Memory B cell (primary cell): ENCODE measurements around the gene PRTN3.
"Not testable (repeated sequence)": the region's sequence is repeated elsewhere in the genome, so short reads cannot be mapped to it uniquely, and the experiment has no call there.

Experiments
- ATAC-seq: fragments of 150-1000 bp; cut with Tn5 transposase; 2 replicates; pipeline ENCODE4 v1.10.0; 2021; ENCODE audit warnings: low read depth, mild to moderate bottlenecking, moderate library complexity
- DNase-seq, 2 donors: peaks; one replicate each; pipeline ENCODE4 v3.0.0; 2022; ENCODE audit warnings: low spot score in 2 of 2
- H3K27ac Mint-ChIP-seq: one replicate; pipeline ENCODE4 v1.8.0; 2022; ENCODE audit warnings: mild to moderate bottlenecking, moderate library complexity, mixed read lengths
- H3K27me3 Mint-ChIP-seq: one replicate; pipeline ENCODE4 v1.8.0; 2022; ENCODE audit warnings: mixed read lengths
- H3K36me3 Mint-ChIP-seq: one replicate; pipeline ENCODE4 v1.8.0; 2022; ENCODE audit warnings: mild to moderate bottlenecking, mixed read lengths
- H3K4me1 Mint-ChIP-seq: one replicate; pipeline ENCODE4 v1.8.0; 2022; ENCODE audit warnings: mixed read lengths
- H3K4me3 Mint-ChIP-seq: one replicate; pipeline ENCODE4 v1.8.0; 2022; ENCODE audit warnings: mild to moderate bottlenecking, moderate library complexity, mixed read lengths
- H3K9me3 Mint-ChIP-seq: one replicate; pipeline ENCODE4 v1.8.0; 2022; ENCODE audit warnings: mixed read lengths

The PRTN3 gene

GRCh38 chr19:821231-821824, 19.5 kb upstream of the PRTN3 start:
- H3K4me1 Mint-ChIP-seq, result peaks cover 4% of the 10 kb centered on the region
- H3K4me3 Mint-ChIP-seq, result no peak overlapping the region
- H3K27me3 Mint-ChIP-seq, result peaks cover 11% of the 10 kb centered on the region
- H3K9me3 Mint-ChIP-seq, result peaks cover 4% of the 10 kb centered on the region
- peaks cover 6% of the 10 kb centered on the region for H3K36me3 Mint-ChIP-seq
- no peak for ATAC-seq
- no peak for DNase-seq
- no peak overlapping the region for H3K27ac Mint-ChIP-seq

GRCh38 chr19:821825-822503, 18.8 kb upstream of the PRTN3 start, which contains the start of gene PLPPR3:
Gene PLPPR3, minus strand, starts transcription at chr19:821955. Its CDS starts 396 bp downstream, at chr19:821559.
- no peaks in the 10 kb centered on the region for H3K4me1 Mint-ChIP-seq
- H3K27ac Mint-ChIP-seq, result no peak within 1 kb of the TSS
- H3K27me3 Mint-ChIP-seq, result peaks cover 11% of the 10 kb centered on the region
- ATAC-seq (no peak), DNase-seq (no peak)
- H3K9me3 Mint-ChIP-seq, result no peaks in the 10 kb centered on the region
- H3K36me3 Mint-ChIP-seq, result peaks cover under 1% of the 10 kb centered on the region
- no peak within 1 kb of the TSS for H3K4me3 Mint-ChIP-seq

GRCh38 chr19:823565-824121, 17.2 kb upstream of the PRTN3 start:
- Mint-ChIP-seq H3K27me3 (peaks cover 14% of the 10 kb centered on the region), H3K27ac (no peak overlapping the region), H3K9me3 (no peaks in the 10 kb centered on the region), H3K4me1 (no peaks in the 10 kb centered on the region), H3K36me3 (peaks cover 2% of the 10 kb centered on the region), H3K4me3 (no peak overlapping the region)
- no peak for ATAC-seq
- no peak for DNase-seq

GRCh38 chr19:824885-825284, 15.9 kb upstream of the PRTN3 start:
- Mint-ChIP-seq H3K9me3 (no peaks in the 10 kb centered on the region), H3K36me3 (peaks cover 2% of the 10 kb centered on the region), H3K4me3 (peak overlapping the region; percentile 22), H3K27ac (no peak overlapping the region), H3K27me3 (peaks cover 24% of the 10 kb centered on the region), H3K4me1 (no peaks in the 10 kb centered on the region)
- no peak for DNase-seq
- no peak for ATAC-seq

- Mint-ChIP-seq H3K27ac (no peak overlapping the region), H3K36me3 (peaks cover 2% of the 10 kb centered on the region), H3K4me1 (no peaks in the 10 kb centered on the region), H3K27me3 (peaks cover 28% of the 10 kb centered on the region), H3K9me3 (no peaks in the 10 kb centered on the region), H3K4me3 (no peak overlapping the region)
- no peak for ATAC-seq
- DNase-seq, result no peak
Observed at GRCh38 chr19:825897-826644, 14.7 kb upstream of the PRTN3 start.

DNA sequence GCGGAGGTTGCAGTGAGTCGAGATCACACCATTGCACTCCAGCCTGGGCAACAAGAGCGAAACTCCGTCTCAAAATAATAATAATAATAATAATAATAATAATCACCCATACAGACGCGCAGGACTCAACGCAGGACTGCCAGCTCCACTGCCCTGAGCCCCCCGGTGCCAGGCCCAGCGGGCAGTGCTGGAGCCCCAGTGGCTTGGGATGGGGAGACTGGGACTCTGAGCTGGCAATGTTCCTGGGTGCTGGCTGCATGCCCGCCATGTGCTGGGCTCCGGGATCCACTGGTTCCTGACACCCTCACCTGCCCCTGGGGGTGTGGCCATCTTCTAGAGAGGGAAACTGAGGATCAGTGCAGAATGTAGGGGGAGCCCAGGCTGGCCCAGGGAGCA, 13.5 kb upstream of the PRTN3 start:
- Mint-ChIP-seq H3K9me3 (no peaks in the 10 kb centered on the region), H3K27me3 (peaks cover 31% of the 10 kb centered on the region), H3K27ac (no peak overlapping the region), H3K4me3 (no peak overlapping the region), H3K4me1 (no peaks in the 10 kb centered on the region), H3K36me3 (peaks cover 2% of the 10 kb centered on the region)
- ATAC-seq (no peak), DNase-seq (no peak)

DNA sequence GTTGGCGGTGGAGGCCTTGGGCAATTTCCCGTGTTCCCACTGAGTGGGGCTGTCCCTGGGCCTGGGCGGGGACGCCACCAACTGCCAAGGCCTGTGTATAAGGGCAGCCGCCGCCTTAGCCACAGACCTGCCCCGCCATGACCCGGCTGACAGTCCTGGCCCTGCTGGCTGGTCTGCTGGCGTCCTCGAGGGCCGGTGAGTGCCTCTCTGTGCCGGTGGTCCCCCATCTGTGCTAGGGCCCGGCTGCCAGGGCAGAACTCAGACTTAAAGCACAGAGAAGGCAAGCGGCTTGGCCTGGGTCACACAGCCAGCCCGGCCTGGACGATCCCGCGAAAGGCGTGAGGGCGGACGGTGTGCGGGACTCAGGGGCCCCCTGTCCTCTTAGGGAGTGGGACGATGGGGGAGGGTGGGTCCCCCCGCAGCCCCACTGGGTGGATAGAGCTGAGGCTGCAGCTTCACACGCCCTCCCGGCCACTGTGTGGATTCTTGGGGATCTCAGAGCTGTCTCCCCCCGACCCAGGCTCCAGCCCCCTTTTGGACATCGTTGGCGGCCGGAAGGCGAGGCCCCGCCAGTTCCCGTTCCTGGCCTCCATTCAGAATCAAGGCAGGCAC, 13.0 kb upstream of the PRTN3 start, which contains the start of gene AZU1:
Gene AZU1 (plus strand): TSS at position 128 of the 612 bp plus-strand sequence. CDS start 10 bp downstream, at position 138.
- ATAC-seq (no peak), DNase-seq (no peak)
- Mint-ChIP-seq H3K27me3 (peaks cover 30% of the 10 kb centered on the region), H3K27ac (no peak within 1 kb of the TSS), H3K9me3 (no peaks in the 10 kb centered on the region), H3K36me3 (peaks cover 2% of the 10 kb centered on the region), H3K4me1 (no peaks in the 10 kb centered on the region), H3K4me3 (no peak within 1 kb of the TSS)

GRCh38 chr19:829129-829758, 11.6 kb upstream of the PRTN3 start:
- Mint-ChIP-seq H3K27ac (no peak overlapping the region), H3K4me1 (no peaks in the 10 kb centered on the region), H3K9me3 (no peaks in the 10 kb centered on the region), H3K4me3 (no peak overlapping the region), H3K27me3 (peaks cover 24% of the 10 kb centered on the region), H3K36me3 (peaks cover 2% of the 10 kb centered on the region)
- DNase-seq (no peak), ATAC-seq (no peak)

- Mint-ChIP-seq H3K4me3 (no peak overlapping the region), H3K9me3 (no peaks in the 10 kb centered on the region), H3K27me3 (peaks cover 27% of the 10 kb centered on the region), H3K4me1 (peaks cover 4% of the 10 kb centered on the region), H3K27ac (no peak overlapping the region), H3K36me3 (peaks cover 2% of the 10 kb centered on the region)
- ATAC-seq, result no peak
- no peak for DNase-seq
Observed at GRCh38 chr19:831407-832369, 9.1 kb upstream of the PRTN3 start.

- H3K27me3 Mint-ChIP-seq, result peaks cover 22% of the 10 kb centered on the region
- no peak overlapping the region for H3K4me3 Mint-ChIP-seq
- H3K9me3 Mint-ChIP-seq, result no peaks in the 10 kb centered on the region
- no peak overlapping the region for H3K27ac Mint-ChIP-seq
- DNase-seq, result no peak
- H3K4me1 Mint-ChIP-seq, result peaks cover 4% of the 10 kb centered on the region
- H3K36me3 Mint-ChIP-seq, result no peaks in the 10 kb centered on the region
- ATAC-seq, result no peak
Observed at GRCh38 chr19:834216-834615, 6.6 kb upstream of the PRTN3 start.

- Mint-ChIP-seq H3K27ac (no peak overlapping the region), H3K36me3 (no peaks in the 10 kb centered on the region), H3K4me1 (peaks cover 4% of the 10 kb centered on the region), H3K9me3 (no peaks in the 10 kb centered on the region), H3K4me3 (no peak overlapping the region), H3K27me3 (peaks cover 18% of the 10 kb centered on the region)
- ATAC-seq (no peak), DNase-seq (no peak)
Observed at GRCh38 chr19:835210-835810, 5.5 kb upstream of the PRTN3 start.

GRCh38 chr19:842802-843179, 2.0 kb downstream of the PRTN3 start:
- H3K27ac Mint-ChIP-seq, ATAC-seq: not testable (repeated sequence)

More at GRCh38 chr19:842802-843179, 2.0 kb downstream of the PRTN3 start:
- not testable (repeated sequence) for H3K4me1 Mint-ChIP-seq, H3K9me3 Mint-ChIP-seq, DNase-seq, H3K4me3 Mint-ChIP-seq, H3K36me3 Mint-ChIP-seq
- H3K27me3 Mint-ChIP-seq, result peaks cover 23% of the 10 kb centered on the region
